Mucosa of stomach (tissue), 1 donor: ENCODE results near the gene SPAG6.
A peak's percentile ranks its signal among the peaks of the same experiment; 100 is the strongest.

Source experiments
- H3K27me3 ChIP-seq: one replicate; pipeline ENCODE4 v1.7.0; 2013; ENCODE audit warnings: mild to moderate bottlenecking, low read length; ENCODE audit not compliant: control insufficient read depth, insufficient read depth
- H3K36me3 ChIP-seq: one replicate; pipeline ENCODE4 v1.7.0; 2013; ENCODE audit warnings: low read length; ENCODE audit not compliant: control insufficient read depth, insufficient read depth
- H3K4me1 ChIP-seq: one replicate; pipeline ENCODE4 v1.7.0; 2013; ENCODE audit warnings: mild to moderate bottlenecking, low read length; ENCODE audit not compliant: control insufficient read depth, insufficient read depth
- H3K4me3 ChIP-seq: one replicate; pipeline ENCODE4 v1.7.0; 2013; ENCODE audit warnings: low read length
- H3K9ac ChIP-seq: one replicate; pipeline ENCODE4 v1.7.0; 2013; ENCODE audit warnings: mild to moderate bottlenecking, low read length, moderate library complexity
- H3K9me3 ChIP-seq: one replicate; pipeline ENCODE4 v1.7.0; 2013; ENCODE audit warnings: mild to moderate bottlenecking, low read length, moderate library complexity; ENCODE audit not compliant: control insufficient read depth
- donor health status: Pancreatic carcinoma.

The SPAG6 gene

DNA sequence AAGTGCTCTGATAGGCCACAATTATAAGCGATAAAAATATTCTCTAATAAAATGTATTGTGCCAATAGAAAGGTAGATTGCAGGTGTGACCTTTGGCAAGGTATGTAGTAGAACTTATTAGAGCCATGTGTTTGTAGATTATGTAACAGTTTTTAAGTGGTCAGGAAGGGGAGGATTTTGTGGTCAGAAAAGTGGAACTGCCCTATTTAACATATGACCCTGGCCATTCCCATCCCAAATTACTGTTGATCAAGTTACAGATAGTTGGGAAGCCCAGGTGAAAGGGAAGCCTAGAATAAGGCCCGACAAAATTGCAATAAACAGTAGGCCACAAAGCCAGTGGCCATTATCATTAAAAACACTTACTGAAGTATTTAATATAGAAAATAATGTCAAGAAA, 89.2 kb downstream of the SPAG6 start:
- Histone ChIP-seq H3K4me1 (peaks cover 11% of the 10 kb centered on the region), H3K9ac (no peak overlapping the region), H3K36me3 (no peaks in the 10 kb centered on the region), H3K27me3 (no peaks in the 10 kb centered on the region), H3K4me3 (no peak overlapping the region), H3K9me3 (no peaks in the 10 kb centered on the region)

DNA sequence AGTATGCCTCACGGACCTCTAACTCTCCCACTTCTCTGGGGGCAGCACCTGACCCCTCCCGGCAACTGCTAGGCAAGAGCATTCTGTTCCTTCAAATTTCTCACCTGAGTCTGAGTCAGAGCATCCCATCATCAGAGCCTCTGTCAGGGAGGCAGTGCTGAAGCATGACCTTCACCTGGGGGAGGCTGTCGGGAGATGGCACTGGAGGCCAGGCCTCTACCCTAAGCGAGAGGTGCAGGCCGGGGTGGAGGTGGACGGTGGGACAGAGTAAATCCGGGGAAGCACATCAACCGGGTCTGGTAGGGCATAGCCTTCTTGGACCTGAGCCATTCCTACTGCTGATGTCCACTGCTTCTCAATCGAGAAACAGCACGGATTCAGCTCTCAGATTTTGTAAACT, 90.4 kb downstream of the SPAG6 start:
- Histone ChIP-seq H3K27me3 (no peaks in the 10 kb centered on the region), H3K36me3 (no peaks in the 10 kb centered on the region), H3K9ac (no peak overlapping the region), H3K4me1 (peaks cover 5% of the 10 kb centered on the region), H3K9me3 (no peaks in the 10 kb centered on the region), H3K4me3 (no peak overlapping the region)

DNA sequence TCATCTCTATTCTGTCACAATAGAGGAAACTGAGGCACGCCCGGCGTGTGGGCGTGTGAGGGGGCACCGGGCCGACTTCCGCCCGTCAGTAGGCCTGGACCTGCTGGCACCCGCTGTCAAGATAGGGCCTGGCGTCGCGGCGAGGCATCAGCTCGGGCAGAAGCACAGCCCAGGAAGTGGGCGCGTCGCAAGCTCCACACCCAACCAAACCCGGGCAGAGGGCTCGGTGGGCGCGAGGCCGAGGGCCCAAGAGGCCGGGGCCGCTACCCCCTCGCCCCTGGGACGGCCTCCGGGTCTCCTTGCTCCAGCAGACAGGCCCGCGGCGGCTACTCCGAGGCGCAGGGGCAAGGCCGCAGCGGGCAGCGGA, 91.2 kb downstream of the SPAG6 start:
- Histone ChIP-seq H3K9ac (peak overlapping the region; percentile 95), H3K4me3 (peak overlapping the region; percentile 76), H3K36me3 (no peaks in the 10 kb centered on the region), H3K9me3 (no peaks in the 10 kb centered on the region), H3K4me1 (peaks cover 5% of the 10 kb centered on the region), H3K27me3 (no peaks in the 10 kb centered on the region)

GRCh38 chr10:22436893-22437619, 91.8 kb downstream of the SPAG6 start:
- Histone ChIP-seq H3K9me3 (no peaks in the 10 kb centered on the region), H3K27me3 (no peaks in the 10 kb centered on the region)

DNA sequence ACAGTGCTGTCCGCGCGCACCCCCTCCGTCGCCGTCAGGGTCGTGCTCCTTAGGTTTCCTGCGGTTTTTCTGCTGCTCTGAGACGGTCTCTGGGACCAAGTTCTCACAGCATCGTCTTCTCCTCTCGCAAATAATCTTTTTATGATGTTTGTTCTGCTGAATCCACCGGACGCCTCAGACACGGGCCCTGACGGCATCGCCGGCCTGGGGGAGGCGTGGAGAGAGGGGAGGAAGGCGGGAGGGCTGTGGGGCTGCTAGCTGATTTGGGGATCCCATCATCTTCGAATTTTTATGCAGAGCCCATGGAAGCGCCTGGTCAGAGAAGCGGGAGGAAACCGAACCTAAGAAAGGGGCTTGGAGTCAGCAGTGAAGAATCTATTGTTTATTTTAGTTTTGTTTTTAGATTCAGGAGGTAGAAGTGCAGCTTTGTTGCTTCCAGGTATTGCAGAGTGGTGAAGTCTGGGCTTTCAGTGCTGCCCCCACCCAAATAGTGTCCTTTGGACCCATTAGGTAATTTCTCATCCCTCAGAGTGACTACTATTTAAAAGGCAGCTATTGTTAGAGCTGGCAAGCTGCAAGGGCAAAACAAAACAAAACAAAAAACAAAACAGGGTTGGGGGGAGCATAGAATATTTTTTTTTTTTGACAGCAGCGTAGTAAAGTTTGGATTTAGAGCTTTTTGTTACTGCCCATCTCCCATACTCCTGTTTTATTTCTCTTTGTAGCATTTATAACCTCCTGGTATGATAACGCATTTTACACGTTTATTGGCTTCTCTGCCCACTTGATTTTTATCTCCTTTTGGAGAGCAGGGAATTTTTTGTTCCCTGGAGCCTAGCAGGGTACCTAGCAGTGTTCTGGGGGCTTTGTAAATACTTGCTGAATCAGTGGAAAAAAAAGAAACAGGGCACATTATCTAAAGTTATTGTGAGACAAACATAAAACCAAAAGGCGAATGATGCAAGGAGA, 92.6 kb downstream of the SPAG6 start:
- H3K9me3 ChIP-seq = no peaks in the 10 kb centered on the region
- peaks cover 5% of the 10 kb centered on the region for H3K4me1 ChIP-seq
- H3K4me3 ChIP-seq = peak overlapping the region; percentile 76
- H3K36me3 ChIP-seq = no peaks in the 10 kb centered on the region
- H3K27me3 ChIP-seq = no peaks in the 10 kb centered on the region
- peak overlapping the region; percentile 95 for H3K9ac ChIP-seq

More at GRCh38 chr10:22436893-22437619, 91.8 kb downstream of the SPAG6 start:
- peak overlapping the region; percentile 76 for H3K4me3 ChIP-seq
- peak overlapping the region; percentile 95 for H3K9ac ChIP-seq
- H3K4me1 ChIP-seq = peaks cover 5% of the 10 kb centered on the region
- no peaks in the 10 kb centered on the region for H3K36me3 ChIP-seq

DNA sequence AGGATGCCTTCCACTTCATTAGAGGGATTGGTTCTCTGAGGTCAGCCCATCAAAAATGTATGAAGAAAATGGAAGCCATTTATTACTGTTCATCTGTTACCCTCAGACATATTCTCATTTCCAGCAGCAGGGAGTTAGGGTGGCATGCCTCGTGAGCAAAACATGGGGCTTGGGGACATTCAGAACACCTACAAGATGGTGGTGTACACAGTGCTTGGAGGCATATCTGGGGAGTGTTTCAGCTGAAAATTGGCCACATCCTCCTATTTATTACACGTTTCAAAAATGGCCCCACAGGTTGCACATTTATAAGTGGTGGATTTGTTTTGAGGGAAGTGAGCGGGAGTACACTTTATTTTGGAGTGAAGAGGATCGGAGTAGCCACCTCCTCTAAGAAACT, 93.4 kb downstream of the SPAG6 start:
- Histone ChIP-seq H3K9me3 (no peaks in the 10 kb centered on the region), H3K4me3 (peak overlapping the region; percentile 76), H3K9ac (peak overlapping the region; percentile 95), H3K4me1 (peaks cover 5% of the 10 kb centered on the region), H3K27me3 (no peaks in the 10 kb centered on the region), H3K36me3 (no peaks in the 10 kb centered on the region)

DNA sequence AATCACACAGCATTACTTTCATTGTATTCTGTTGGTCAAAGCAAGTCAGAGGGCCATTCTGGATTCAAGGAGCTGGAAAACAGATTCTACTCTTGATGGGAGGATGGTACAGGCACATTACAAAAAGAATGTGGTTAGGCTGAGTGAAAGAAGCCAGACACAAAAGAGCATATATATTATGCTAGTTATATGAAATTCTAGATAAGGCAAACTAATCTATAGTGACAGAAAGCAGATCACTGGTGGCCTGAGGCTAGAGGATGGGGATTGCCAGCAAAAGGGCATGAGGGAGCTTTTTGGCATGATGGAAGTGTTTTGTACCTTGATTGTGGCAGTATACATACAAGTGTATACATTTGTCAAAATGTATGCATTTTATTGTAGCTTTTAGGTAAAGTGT, 96.8 kb downstream of the SPAG6 start:
- Histone ChIP-seq H3K4me1 (no peaks in the 10 kb centered on the region), H3K9me3 (no peaks in the 10 kb centered on the region), H3K36me3 (no peaks in the 10 kb centered on the region), H3K27me3 (no peaks in the 10 kb centered on the region), H3K4me3 (no peak overlapping the region), H3K9ac (no peak overlapping the region)

GRCh38 chr10:22442468-22442867, 97.2 kb downstream of the SPAG6 start:
- Histone ChIP-seq H3K36me3 (no peaks in the 10 kb centered on the region), H3K4me3 (no peak overlapping the region)

DNA sequence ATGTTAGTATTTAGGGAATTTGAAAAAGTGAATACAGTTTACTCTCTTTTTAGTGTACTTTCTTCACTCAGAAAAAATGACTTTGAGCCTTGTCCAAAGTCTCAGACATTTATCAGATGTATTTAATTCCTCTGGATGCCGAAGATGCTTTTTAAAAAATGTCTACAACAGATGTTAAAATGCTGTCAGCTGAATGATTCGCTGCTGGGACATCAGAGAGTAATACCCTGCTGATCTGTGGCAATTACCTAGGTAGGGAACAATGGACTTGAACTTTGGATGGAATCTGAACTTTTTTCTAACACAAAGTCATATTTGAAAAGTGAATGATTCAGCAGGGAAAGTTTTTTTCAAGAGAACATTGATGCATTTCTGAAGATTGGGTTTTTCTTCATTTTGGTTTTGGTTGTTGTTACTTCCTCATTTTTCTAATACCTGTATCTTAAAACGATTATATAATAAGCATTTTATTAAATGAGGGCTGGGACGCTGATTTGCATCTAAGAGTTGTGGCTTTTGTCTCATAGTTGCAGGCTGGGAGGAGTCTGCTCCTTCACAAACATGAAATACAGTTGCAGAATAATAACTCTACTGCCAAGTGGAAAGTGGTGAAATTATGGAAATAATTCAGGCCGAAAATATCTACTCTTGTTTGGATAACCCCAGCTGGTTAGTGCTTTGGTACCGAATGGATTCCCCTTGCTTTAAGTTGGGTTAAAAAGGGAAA, 98.0 kb downstream of the SPAG6 start:
- no peaks in the 10 kb centered on the region for H3K27me3 ChIP-seq
- H3K36me3 ChIP-seq = no peaks in the 10 kb centered on the region
- no peak overlapping the region for H3K9ac ChIP-seq
- no peak overlapping the region for H3K4me3 ChIP-seq
- no peaks in the 10 kb centered on the region for H3K9me3 ChIP-seq
- peaks cover 5% of the 10 kb centered on the region for H3K4me1 ChIP-seq

More at GRCh38 chr10:22442468-22442867, 97.2 kb downstream of the SPAG6 start:
- no peaks in the 10 kb centered on the region for H3K27me3 ChIP-seq
- H3K4me1 ChIP-seq = no peaks in the 10 kb centered on the region
- no peak overlapping the region for H3K9ac ChIP-seq
- no peaks in the 10 kb centered on the region for H3K9me3 ChIP-seq

DNA sequence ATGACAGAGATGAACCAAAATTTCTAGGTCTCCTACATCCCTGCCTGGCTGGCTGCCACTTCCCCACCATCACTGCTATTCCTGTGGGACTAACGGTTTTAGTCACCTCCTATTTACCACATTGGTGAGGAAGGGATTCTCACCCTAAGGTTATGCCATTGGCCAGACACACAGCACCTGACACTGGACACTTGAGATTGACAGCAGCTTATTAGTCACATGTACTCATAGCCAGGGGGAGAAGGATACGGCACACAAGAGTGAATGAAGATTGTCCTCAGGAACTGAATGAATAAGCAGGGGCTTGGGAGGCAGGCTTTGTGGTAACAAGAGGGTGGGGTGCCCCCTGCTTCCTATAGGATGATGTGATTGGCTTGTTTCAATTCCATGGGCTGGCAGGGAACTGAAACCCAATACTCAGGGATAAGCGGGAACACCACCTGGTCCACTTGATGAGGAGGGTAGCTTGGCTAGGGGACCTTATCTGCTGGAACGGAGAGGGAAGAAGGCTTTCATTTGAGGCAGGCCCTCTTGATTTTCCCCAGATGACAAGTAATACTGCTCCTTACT, 99.0 kb downstream of the SPAG6 start:
- no peak overlapping the region for H3K9ac ChIP-seq
- no peaks in the 10 kb centered on the region for H3K36me3 ChIP-seq
- no peaks in the 10 kb centered on the region for H3K27me3 ChIP-seq
- H3K4me1 ChIP-seq = peaks cover 5% of the 10 kb centered on the region
- no peak overlapping the region for H3K4me3 ChIP-seq
- H3K9me3 ChIP-seq = no peaks in the 10 kb centered on the region

DNA sequence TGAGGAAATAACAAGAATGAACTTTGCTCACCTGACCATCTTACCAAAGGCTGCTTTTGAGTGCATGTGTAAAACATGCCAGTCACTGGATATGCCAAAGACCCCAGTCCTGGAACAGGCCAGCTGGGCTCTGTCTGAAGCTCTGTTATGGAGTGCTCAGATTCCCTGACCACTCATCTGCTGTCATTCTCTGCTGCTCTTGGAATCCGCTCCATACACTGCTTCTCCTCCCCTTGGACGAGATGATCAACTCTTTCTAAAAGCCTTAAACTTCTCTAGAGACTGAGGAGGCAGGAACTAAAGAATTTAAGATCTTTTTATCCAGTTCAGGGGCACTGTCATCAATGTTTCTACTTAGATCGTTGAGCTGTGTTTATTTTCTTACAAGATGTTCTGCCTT, 100.2 kb downstream of the SPAG6 start:
- Histone ChIP-seq H3K4me3 (no peak overlapping the region), H3K9ac (no peak overlapping the region), H3K36me3 (no peaks in the 10 kb centered on the region), H3K9me3 (no peaks in the 10 kb centered on the region), H3K4me1 (peaks cover 5% of the 10 kb centered on the region), H3K27me3 (no peaks in the 10 kb centered on the region)
